Measurements from ENCODE around the gene SURF4. TPM values are rescaled to one million over a fixed set of nuclear protein-coding genes. Genes with fewer than 3 reads are reported as not detected.

SURF4 gene
- 190 to 220 TPM (median 208 TPM) in 5 replicates for total RNA-seq (2022; extraction: Qiagen RNA extraction; ENCODE audit: low read depth)

GRCh38 chr9:133375724-133376654, at the start of gene SURF4, which contains the start of gene STKLD1:
Gene SURF4, minus strand, starts transcription at chr9:133376060. Its CDS starts 91 bp downstream, at chr9:133375969.
Gene STKLD1, plus strand, starts transcription at chr9:133376366. Its CDS starts 108 bp downstream, at chr9:133376474.

GRCh38 chr9:133421615-133422542, 46.0 kb upstream of the SURF4 start, which contains the start of gene ADAMTS13:
Gene ADAMTS13, plus strand, starts transcription at chr9:133422367. Its CDS starts 77 bp downstream, at chr9:133422444.

GRCh38 chr9:133417541-133418461, 41.9 kb upstream of the SURF4 start, which contains the start of gene REXO4:
Gene REXO4, minus strand, starts transcription at chr9:133418010. Its CDS starts 166 bp downstream, at chr9:133417844.

GRCh38 chr9:133356391-133357091, 19.3 kb downstream of the SURF4 start, which contains the start of the genes SURF1 and SURF2:
Gene SURF1, minus strand, starts transcription at chr9:133356487. Its CDS starts 34 bp downstream, at chr9:133356453.
Gene SURF2, plus strand, starts transcription at chr9:133356550. Its CDS starts 43 bp downstream, at chr9:133356593.

GRCh38 chr9:133347985-133348717, 27.7 kb downstream of the SURF4 start, which contains the start of the genes MED22 and RPL7A:
Gene MED22, minus strand, starts transcription at chr9:133348131. Its CDS starts 1,469 bp downstream, at chr9:133346662.
Gene RPL7A, plus strand, starts transcription at chr9:133348218. Its CDS starts 26 bp downstream, at chr9:133348244.

GRCh38 chr9:133335924-133336811, 39.7 kb downstream of the SURF4 start, which contains the start of gene SURF6:
Gene SURF6, minus strand, starts transcription at chr9:133336188. Its CDS starts 56 bp downstream, at chr9:133336132.

Other genes starting within 250 kb of the SURF4 start
- gene GBGT1, start 212.1 kb downstream of the SURF4 start, total RNA-seq (2022; extraction: Qiagen RNA extraction; ENCODE audit: low read depth): 1.7 to 3.4 TPM (median 2.4 TPM) in 5 replicates
- not detected in 5 replicates for gene OBP2B, start 166.8 kb downstream of the SURF4 start, total RNA-seq (2022; extraction: Qiagen RNA extraction; ENCODE audit: low read depth)
- gene ABO, start 100.9 kb downstream of the SURF4 start, total RNA-seq (2022; extraction: Qiagen RNA extraction; ENCODE audit: low read depth): not detected in 5 replicates
- 21.9 to 29.2 TPM (median 25.7 TPM) in 5 replicates for gene SURF6, start 39.9 kb downstream of the SURF4 start, total RNA-seq (2022; extraction: Qiagen RNA extraction; ENCODE audit: low read depth)
- 25.4 to 31.8 TPM (median 30.0 TPM) in 5 replicates for gene MED22, start 27.9 kb downstream of the SURF4 start, total RNA-seq (2022; extraction: Qiagen RNA extraction; ENCODE audit: low read depth)
- 3,238 to 3,462 TPM (median 3,433 TPM) in 5 replicates for gene RPL7A, start 27.8 kb downstream of the SURF4 start, total RNA-seq (2022; extraction: Qiagen RNA extraction; ENCODE audit: low read depth)
- 40.7 to 46.1 TPM (median 43.4 TPM) in 5 replicates for gene SURF1, start 19.6 kb downstream of the SURF4 start, total RNA-seq (2022; extraction: Qiagen RNA extraction; ENCODE audit: low read depth)
- gene SURF2, start 19.5 kb downstream of the SURF4 start, total RNA-seq (2022; extraction: Qiagen RNA extraction; ENCODE audit: low read depth): 41.1 to 54.3 TPM (median 46.6 TPM) in 5 replicates
- 0.55 to 1.5 TPM (median 1.1 TPM) in 5 replicates for gene STKLD1, start 306 bp upstream of the SURF4 start, total RNA-seq (2022; extraction: Qiagen RNA extraction; ENCODE audit: low read depth)
- gene REXO4, start 42.0 kb upstream of the SURF4 start, total RNA-seq (2022; extraction: Qiagen RNA extraction; ENCODE audit: low read depth): 28.7 to 41.2 TPM (median 37.6 TPM) in 5 replicates
- gene ADAMTS13, start 46.3 kb upstream of the SURF4 start, total RNA-seq (2022; extraction: Qiagen RNA extraction; ENCODE audit: low read depth): 0.49 to 0.82 TPM (median 0.52 TPM) in 5 replicates
- 3.6 to 4.7 TPM (median 4.1 TPM) in 5 replicates for gene CACFD1, start 83.9 kb upstream of the SURF4 start, total RNA-seq (2022; extraction: Qiagen RNA extraction; ENCODE audit: low read depth)
- gene SLC2A6, start 103.0 kb upstream of the SURF4 start, total RNA-seq (2022; extraction: Qiagen RNA extraction; ENCODE audit: low read depth): 15.4 to 21.8 TPM (median 20.4 TPM) in 5 replicates
- not detected in 5 replicates for gene MYMK, start 148.9 kb upstream of the SURF4 start, total RNA-seq (2022; extraction: Qiagen RNA extraction; ENCODE audit: low read depth)
- gene ADAMTSL2, start 158.6 kb upstream of the SURF4 start, total RNA-seq (2022; extraction: Qiagen RNA extraction; ENCODE audit: low read depth): not detected in 5 replicates
- not detected in 5 replicates for gene FAM163B, start 233.3 kb upstream of the SURF4 start, total RNA-seq (2022; extraction: Qiagen RNA extraction; ENCODE audit: low read depth)

Data from A549 treated with DMSO at 1 μM for 4 hours (cell line).